GM19351 (cell line): ENCODE results near the gene LINGO3.
"Not testable (repeated sequence)": the region's sequence is repeated elsewhere in the genome, so short reads cannot be mapped to it uniquely, and the experiment has no call there.

Source experiments
- ATAC-seq: cut with Tn5 transposase; IDR thresholded peaks from one replicate; pipeline ENCODE4 v1.9.1; 2021; ENCODE audit warnings: mild to moderate bottlenecking, moderate library complexity; ENCODE audit not compliant: unreplicated experiment

The LINGO3 gene

GRCh38 chr19:2308114-2308556 is at the start of gene LINGO3:
TSS of gene LINGO3 (minus strand) at chr19:2308154. CDS start at chr19:2291776, 16,378 bp downstream.
- no peak for ATAC-seq

- ATAC-seq: no peak
Measured at GRCh38 chr19:2356036-2356646, 48.2 kb upstream of the LINGO3 start.

GRCh38 chr19:2355168-2356035 is 47.4 kb upstream of the LINGO3 start:
- ATAC-seq: no peak

GRCh38 chr19:2354670-2355069 is 46.7 kb upstream of the LINGO3 start:
- no peak for ATAC-seq

- no peak for ATAC-seq
Measured at GRCh38 chr19:2353887-2354592, 46.1 kb upstream of the LINGO3 start.

GRCh38 chr19:2353159-2353886 is 45.4 kb upstream of the LINGO3 start:
- no peak for ATAC-seq

GRCh38 chr19:2352121-2352520 is 44.2 kb upstream of the LINGO3 start:
- no peak for ATAC-seq

- ATAC-seq: no peak
Measured at GRCh38 chr19:2351591-2351990, 43.6 kb upstream of the LINGO3 start.

- ATAC-seq: no peak
Measured at GRCh38 chr19:2350656-2351055, 42.7 kb upstream of the LINGO3 start.

- ATAC-seq: not testable (repeated sequence)
Measured at GRCh38 chr19:2349818-2350217, 41.9 kb upstream of the LINGO3 start.

- ATAC-seq: no peak
Measured at GRCh38 chr19:2345794-2346663, 38.1 kb upstream of the LINGO3 start.

- no peak for ATAC-seq
Measured at GRCh38 chr19:2345076-2345475, 37.1 kb upstream of the LINGO3 start.

- ATAC-seq: no peak
Measured at GRCh38 chr19:2344381-2344870, 36.5 kb upstream of the LINGO3 start.

- no peak for ATAC-seq
Measured at GRCh38 chr19:2343289-2343982, 35.5 kb upstream of the LINGO3 start.

- no peak for ATAC-seq
Measured at GRCh38 chr19:2342656-2343288, 34.8 kb upstream of the LINGO3 start.

- no peak for ATAC-seq
Measured at GRCh38 chr19:2341982-2342381, 34.0 kb upstream of the LINGO3 start.

GRCh38 chr19:2341244-2341751 is 33.3 kb upstream of the LINGO3 start:
- ATAC-seq: no peak

- ATAC-seq: no peak
Measured at GRCh38 chr19:2340496-2341243, 32.7 kb upstream of the LINGO3 start.
